Naive B cell (primary cell): ENCODE results near the gene TTC39C. TPM values are rescaled to one million over a fixed set of nuclear protein-coding genes. Genes with fewer than 3 reads are reported as not detected.

Experiments used
- ATAC-seq, 2 donors: fragments of 150-1000 bp; cut with Tn5 transposase; 2 replicates each; pipeline ENCODE4 v1.10.0; 2021; ENCODE audit warnings: low read depth in 2 of 2, mild to moderate bottlenecking in 2 of 2, moderate library complexity in 2 of 2
- DNase-seq: peaks from one replicate; pipeline ENCODE4 v3.0.0; 2022
- H3K27ac Mint-ChIP-seq, 6 donors: one replicate each; pipeline ENCODE4 v1.8.0; 2020 to 2022; ENCODE audit warnings: mild to moderate bottlenecking in 6 of 6, mixed read lengths in 6 of 6, moderate library complexity in 5 of 6, inconsistent platforms in 2 of 6
- H3K27me3 Mint-ChIP-seq, 3 donors: one replicate each; pipeline ENCODE4 v1.8.0; 2021 to 2022; ENCODE audit warnings: mixed read lengths in 3 of 3, mild to moderate bottlenecking in 1 of 3
- H3K36me3 Mint-ChIP-seq, 2 donors: one replicate each; pipeline ENCODE4 v1.8.0; 2020 to 2022; ENCODE audit warnings: mixed read lengths in 2 of 2, inconsistent platforms in 1 of 2, mild to moderate bottlenecking in 1 of 2
- H3K4me1 Mint-ChIP-seq, 3 donors: one replicate each; pipeline ENCODE4 v1.8.0; 2020 to 2022; ENCODE audit warnings: mixed read lengths in 3 of 3, inconsistent platforms in 1 of 3, mild to moderate bottlenecking in 1 of 3, moderate library complexity in 1 of 3
- H3K4me3 Mint-ChIP-seq, 8 donors: one replicate each; pipeline ENCODE4 v1.8.0; 2020 to 2022; ENCODE audit warnings: mild to moderate bottlenecking in 8 of 8, mixed read lengths in 8 of 8, moderate library complexity in 8 of 8, inconsistent platforms in 2 of 8
- H3K9me3 Mint-ChIP-seq, 7 donors: one replicate each; pipeline ENCODE4 v1.8.0; 2020 to 2022; ENCODE audit warnings: mixed read lengths in 7 of 7, mild to moderate bottlenecking in 5 of 7, inconsistent platforms in 2 of 7, moderate library complexity in 1 of 7
- polyA plus RNA-seq, 6 donors: library from polyadenylated mRNA; unstranded; fragments of 300-500 nt; fragmentation: Illumina TruSeq; gene quantifications; one replicate each; pipeline ENCODE4 v1.2.3, GENCODE V29; 2021; ENCODE audit warnings: low read depth in 6 of 6

Gene TTC39C
- polyA plus RNA-seq, 6 donors from 2014 or later = 20.4 to 34.5 (median 24.3) TPM

DNA sequence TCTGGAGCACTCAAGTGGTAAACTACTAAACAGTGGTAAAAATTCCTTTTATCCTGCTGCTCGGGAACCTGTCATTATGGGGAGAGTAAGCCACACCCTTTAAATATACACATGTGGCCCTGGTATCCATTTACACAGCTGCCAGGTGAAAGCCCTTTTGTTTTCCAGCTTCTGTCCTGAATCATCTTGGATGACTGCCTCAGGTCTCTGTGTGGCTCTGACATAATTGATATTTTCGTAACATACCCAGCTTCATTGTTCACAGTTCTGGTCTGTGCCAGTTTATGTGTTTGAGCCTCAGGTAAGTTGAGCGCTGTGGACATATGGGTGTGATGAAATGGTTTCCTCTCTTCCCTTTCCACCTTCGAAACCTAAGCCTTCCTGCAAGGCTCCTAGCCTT is 15.7 kb upstream of the TTC39C start:
- ATAC-seq (no peak), DNase-seq (no peak)
- H3K4me3 Mint-ChIP-seq = no peak overlapping the region
- H3K27me3 Mint-ChIP-seq = no peaks in the 10 kb centered on the region
- H3K27ac Mint-ChIP-seq = peak overlapping the region in 1 of 6 donors; percentile 70
- H3K4me1 Mint-ChIP-seq = peaks cover 3 to 21% (median 10%) of the 10 kb centered on the region in 3 donors
- H3K36me3 Mint-ChIP-seq = no peaks in the 10 kb centered on the region
- H3K9me3 Mint-ChIP-seq = no peaks in the 10 kb centered on the region

DNA sequence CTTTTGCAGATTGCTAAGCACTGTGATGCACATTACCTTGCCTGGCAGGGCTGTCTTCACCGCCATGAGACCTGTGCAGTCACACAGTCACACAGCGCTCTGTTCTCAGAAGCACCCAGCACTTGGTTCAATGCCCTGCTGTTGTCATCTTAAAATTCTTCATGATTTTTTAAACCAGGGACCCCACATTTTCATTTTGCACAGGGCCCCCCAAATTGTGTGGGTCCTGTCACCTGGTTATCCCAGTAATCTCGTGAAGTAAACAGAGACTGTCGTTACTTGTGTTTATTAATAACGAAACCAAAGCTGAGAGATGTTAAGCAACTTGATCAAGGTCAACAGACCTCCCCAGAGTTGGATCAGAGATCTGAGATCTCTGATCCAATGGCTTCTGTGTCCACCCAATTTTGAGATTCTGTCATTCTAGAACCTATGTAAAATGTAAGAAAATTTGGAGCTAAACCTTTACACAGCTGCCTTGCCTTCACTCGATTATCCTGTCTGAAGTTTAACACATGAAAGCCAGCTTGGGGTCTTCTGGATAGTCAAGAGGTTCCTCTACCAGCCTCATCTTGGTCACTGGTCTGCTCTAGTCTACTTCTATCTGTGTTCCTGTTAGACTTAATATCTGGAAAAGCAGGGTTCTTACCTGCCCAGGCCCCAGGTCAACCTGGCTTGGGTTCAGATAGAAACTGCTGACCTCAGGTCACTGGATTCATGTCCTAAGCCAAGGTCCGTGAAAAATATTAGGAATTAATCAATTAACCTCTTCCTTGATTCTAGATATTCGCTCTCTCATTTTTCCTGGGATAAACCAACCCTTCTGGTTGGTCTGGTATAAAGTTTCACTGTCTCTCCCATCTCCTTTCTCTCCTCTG is 13.7 kb upstream of the TTC39C start:
- Mint-ChIP-seq H3K27me3 (no peaks in the 10 kb centered on the region), H3K27ac (peak overlapping the region in 2 of 6 donors; percentile 61 to 86), H3K4me1 (peaks cover 7 to 21% (median 11%) of the 10 kb centered on the region in 3 donors), H3K36me3 (no peaks in the 10 kb centered on the region), H3K9me3 (no peaks in the 10 kb centered on the region), H3K4me3 (no peak overlapping the region)
- DNase-seq (no peak), ATAC-seq (no peak)

DNA sequence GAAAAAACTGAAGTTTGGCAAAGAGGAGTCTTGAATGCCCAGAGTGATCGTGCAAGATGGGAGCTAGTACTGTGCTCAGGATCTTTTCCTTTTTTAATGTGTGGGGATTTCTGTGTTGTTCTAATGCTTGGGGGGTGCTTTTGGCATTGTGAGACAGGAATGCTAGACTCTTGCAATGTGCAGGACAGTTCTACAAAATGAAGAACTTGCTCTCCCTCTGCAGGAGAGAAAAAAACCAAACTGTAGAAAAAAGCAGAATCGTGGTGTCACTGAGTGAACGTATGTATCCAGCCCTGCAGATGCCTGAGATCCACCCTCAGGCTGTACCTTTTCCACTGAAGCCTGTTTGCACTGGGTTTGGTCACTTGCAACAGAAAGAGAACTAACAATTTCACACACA is 12.1 kb upstream of the TTC39C start:
- Mint-ChIP-seq H3K27me3 (no peaks in the 10 kb centered on the region), H3K4me3 (no peak overlapping the region), H3K4me1 (peaks cover 7 to 26% (median 11%) of the 10 kb centered on the region in 3 donors), H3K9me3 (no peaks in the 10 kb centered on the region), H3K27ac (peak overlapping the region in 2 of 6 donors; percentile 5 to 70), H3K36me3 (no peaks in the 10 kb centered on the region)
- ATAC-seq (peak in 1 of 2 donors; percentile 28), DNase-seq (no peak)

DNA sequence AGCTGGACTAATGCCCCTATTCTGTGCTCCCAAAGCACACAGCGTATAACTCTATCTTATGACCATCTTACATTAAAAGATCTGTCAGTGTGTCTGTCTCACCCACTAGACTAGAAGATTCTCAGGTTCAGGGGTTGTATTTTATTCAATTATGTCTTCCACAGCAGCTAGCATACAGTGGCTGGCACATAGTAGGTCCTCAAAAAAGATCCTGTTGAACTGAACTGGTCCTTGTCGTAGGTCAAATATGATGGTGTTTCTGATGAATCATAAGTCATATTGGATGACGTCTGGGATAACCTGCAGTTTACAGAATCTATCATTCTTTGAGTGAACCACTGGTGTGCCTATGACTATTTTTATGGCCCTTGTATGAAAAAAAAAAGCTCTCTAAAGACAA is 11.3 kb upstream of the TTC39C start:
- DNase-seq (no peak), ATAC-seq (no peak)
- no peak overlapping the region for H3K27ac Mint-ChIP-seq
- H3K4me1 Mint-ChIP-seq = peaks cover 7 to 31% (median 11%) of the 10 kb centered on the region in 3 donors
- no peaks in the 10 kb centered on the region for H3K9me3 Mint-ChIP-seq
- H3K4me3 Mint-ChIP-seq = peak overlapping the region in 1 of 8 donors; percentile 26
- H3K27me3 Mint-ChIP-seq = no peaks in the 10 kb centered on the region
- no peaks in the 10 kb centered on the region for H3K36me3 Mint-ChIP-seq

DNA sequence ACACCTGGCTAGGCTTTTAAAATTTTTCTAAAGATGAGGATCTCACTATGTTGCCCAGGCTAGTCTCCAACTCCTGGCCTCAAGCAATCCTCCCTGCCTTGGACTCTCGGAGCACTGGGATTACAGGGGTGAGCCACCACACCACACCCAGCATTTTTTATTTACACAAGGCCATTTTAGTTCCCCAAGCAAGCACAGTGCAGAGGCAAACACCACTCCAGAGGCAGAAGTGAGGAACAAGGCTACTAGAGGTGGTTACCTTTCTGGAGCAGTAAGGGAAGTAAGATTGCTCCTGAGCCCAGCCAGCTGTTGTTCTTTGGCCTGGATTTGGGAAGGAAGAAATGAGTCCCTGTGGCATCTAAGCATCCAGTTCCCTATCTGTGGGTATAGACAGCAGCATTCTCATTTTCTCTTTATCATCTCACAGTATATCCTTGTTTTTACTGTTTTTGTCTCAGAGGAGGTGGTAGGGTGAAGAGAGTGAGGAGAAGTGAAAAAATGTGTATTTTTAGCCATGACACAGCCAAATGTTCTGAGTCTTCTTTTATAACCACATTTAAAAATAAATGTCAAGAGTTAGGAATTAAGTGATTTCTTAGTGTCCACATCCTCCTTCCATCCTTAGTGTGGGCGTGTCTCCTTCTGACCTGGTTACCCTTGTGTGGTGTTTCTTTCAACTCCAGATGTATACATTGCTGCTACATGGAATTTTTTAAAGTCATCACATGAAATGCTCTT is 10.5 kb upstream of the TTC39C start:
- no peak overlapping the region for H3K4me3 Mint-ChIP-seq
- H3K36me3 Mint-ChIP-seq = no peaks in the 10 kb centered on the region
- peaks cover 13 to 39% (median 19%) of the 10 kb centered on the region in 3 donors for H3K4me1 Mint-ChIP-seq
- no peak for ATAC-seq
- no peaks in the 10 kb centered on the region for H3K27me3 Mint-ChIP-seq
- H3K9me3 Mint-ChIP-seq = no peaks in the 10 kb centered on the region
- H3K27ac Mint-ChIP-seq = peak overlapping the region in 1 of 6 donors; percentile 41
- no peak for DNase-seq

DNA sequence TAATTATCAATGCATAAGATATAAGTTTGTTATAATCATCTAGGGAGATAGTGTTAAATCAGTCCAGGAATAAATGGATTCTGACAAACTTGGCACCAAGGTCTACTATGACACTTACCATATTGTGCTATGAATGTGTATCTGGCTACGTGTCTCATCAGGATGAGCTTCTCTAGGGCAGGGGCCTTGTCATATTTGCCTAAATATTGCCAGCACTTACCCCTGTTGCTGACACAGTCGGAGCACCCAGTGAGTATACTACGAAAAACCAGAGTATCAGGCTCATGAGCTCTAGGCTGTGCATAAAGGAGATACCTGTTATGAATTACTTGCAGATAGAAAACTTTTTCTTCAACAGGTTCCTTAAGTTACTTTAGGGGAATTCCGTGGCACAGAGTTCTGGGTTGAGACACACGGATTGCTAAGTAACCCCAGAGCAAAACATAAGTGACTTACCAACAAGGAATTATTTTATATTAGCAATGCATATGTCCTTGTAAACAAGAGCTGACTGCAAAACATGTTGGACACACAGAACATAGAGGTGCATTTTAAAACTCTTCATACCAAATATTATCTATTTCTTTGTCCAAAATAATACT is 7.7 kb upstream of the TTC39C start:
- ATAC-seq = no peak
- no peak for DNase-seq
- Mint-ChIP-seq H3K4me3 (no peak overlapping the region), H3K4me1 (peaks cover 38 to 60% (median 39%) of the 10 kb centered on the region in 3 donors), H3K36me3 (no peaks in the 10 kb centered on the region), H3K27ac (no peak overlapping the region), H3K27me3 (no peaks in the 10 kb centered on the region), H3K9me3 (no peaks in the 10 kb centered on the region)

DNA sequence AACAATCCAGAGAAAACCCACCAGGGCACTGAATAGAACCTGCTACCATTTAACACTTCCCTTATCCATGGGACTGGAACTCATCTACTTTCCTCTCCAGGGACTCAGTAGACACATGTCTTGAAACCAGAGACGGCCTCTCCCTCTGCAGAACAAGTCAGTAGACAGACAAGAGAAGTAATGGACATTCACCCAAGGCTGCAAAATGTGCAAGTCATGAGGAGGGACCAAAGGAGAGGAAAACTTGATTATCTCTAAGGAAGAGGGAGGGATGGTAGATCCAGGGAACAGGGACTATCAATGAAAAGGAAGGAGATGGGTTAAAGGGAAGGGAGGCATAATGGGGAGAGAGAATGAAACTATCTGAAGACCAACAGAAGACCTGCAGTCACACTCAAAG is 5.3 kb upstream of the TTC39C start:
- H3K4me1 Mint-ChIP-seq = peaks cover 46 to 59% (median 48%) of the 10 kb centered on the region in 3 donors
- peak overlapping the region; percentile 88 to 96 (median 92) for H3K27ac Mint-ChIP-seq
- ATAC-seq (no peak), DNase-seq (no peak)
- H3K4me3 Mint-ChIP-seq = peak overlapping the region; percentile 51 to 85 (median 70)
- no peaks in the 10 kb centered on the region for H3K9me3 Mint-ChIP-seq
- no peaks in the 10 kb centered on the region for H3K36me3 Mint-ChIP-seq
- H3K27me3 Mint-ChIP-seq = no peaks in the 10 kb centered on the region

DNA sequence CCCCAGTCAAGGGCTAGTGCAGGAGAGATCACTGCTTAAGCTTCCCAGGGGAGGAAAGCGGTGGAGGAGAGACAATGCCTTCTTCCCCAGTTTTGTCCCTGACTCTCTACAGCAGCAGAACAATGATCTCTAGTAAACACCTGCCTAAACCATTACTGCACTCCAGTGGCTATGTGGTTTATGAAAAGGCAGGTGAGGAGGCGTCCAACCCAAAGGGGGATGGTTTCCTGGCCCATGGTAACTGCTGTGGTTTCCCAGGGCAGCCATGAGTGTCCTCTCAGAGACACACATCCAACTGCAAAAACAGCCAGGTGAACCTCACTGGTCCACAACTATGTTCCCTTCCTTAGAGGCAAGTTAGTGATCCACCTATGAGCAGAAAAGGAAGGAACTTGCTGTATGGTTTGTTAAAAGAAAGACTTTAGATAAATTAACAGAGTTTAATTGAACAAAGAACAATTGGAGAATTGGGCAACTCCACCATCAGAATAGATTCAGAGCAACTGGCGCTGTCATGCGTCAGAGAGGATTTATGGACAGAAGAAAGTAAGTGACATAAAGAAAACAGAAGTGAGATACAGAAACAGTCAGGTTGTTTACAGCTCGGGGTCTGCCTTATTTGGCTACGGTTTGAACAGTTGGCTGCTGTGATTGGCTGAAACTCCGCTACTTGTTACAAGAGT is 4.8 kb upstream of the TTC39C start:
- peak overlapping the region; percentile 51 to 85 (median 70) for H3K4me3 Mint-ChIP-seq
- H3K36me3 Mint-ChIP-seq = no peaks in the 10 kb centered on the region
- H3K4me1 Mint-ChIP-seq = peaks cover 42 to 56% (median 45%) of the 10 kb centered on the region in 3 donors
- no peaks in the 10 kb centered on the region for H3K9me3 Mint-ChIP-seq
- H3K27me3 Mint-ChIP-seq = no peaks in the 10 kb centered on the region
- DNase-seq (peak; percentile 77), ATAC-seq (peak; percentile 68 to 70)
- H3K27ac Mint-ChIP-seq = peak overlapping the region; percentile 88 to 96 (median 92)

DNA sequence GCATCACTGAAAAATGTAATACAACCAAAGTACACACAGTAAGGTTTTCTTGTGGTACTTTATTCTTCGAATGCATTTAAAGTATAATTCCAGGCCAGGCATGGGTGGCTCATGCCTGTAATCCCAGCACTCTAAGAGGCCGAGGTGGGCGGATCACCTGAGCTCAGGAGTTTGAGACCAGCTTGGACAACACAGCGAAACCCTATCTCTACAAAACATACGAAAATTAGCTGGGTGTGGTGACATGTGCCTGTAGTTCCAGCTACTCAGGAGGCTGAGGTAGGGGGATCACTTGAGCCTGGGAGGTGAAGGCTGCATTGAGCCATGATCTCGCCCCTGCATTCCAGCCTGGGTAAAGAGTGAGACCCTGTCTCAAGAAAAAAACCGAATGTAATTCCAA is 3.9 kb upstream of the TTC39C start:
- H3K9me3 Mint-ChIP-seq = no peaks in the 10 kb centered on the region
- H3K27ac Mint-ChIP-seq = peak overlapping the region; percentile 75 to 97 (median 95)
- H3K36me3 Mint-ChIP-seq = no peaks in the 10 kb centered on the region
- peak overlapping the region in 6 of 8 donors; percentile 44 to 91 (median 74) for H3K4me3 Mint-ChIP-seq
- DNase-seq (no peak), ATAC-seq (no peak)
- no peaks in the 10 kb centered on the region for H3K27me3 Mint-ChIP-seq
- peaks cover 48 to 64% (median 50%) of the 10 kb centered on the region in 3 donors for H3K4me1 Mint-ChIP-seq

DNA sequence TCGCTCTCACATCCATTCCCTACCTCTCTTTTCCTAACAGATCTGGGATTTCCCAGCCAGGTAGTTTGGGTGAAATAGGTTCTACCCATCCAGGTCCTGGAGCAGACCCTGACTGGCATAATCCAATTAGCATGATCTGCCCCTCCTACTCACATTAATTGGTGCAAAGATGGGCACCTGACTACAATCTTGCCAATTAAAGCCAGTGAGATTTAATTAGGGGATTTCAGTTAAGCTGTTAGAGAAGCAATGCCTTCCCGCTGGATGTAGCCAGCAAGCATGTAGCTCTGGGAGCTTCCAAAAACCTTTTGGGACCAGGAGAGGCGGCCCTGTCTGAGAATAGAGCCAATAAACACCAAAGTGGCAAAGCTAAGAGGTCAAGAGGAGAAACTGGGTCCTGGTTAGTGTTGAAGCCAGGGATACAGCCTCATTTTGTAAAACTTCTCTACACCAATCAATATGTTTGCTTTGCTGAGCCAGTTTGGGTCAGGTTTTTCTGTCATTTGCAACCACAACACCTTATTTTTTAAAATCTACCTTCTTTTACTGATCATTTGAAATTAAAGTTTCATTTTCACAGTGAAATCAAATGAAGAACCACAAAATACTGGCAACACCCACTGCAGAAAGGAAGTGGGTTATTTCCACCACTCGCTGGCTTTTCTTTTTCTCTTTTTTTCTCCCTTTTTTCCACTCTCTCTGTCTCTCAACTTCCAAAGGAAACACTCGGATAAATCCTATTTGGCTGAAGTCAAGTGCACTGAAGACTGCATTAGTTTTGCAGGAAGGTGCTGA is 3.2 kb upstream of the TTC39C start:
- H3K4me1 Mint-ChIP-seq = peaks cover 55 to 70% (median 56%) of the 10 kb centered on the region in 3 donors
- no peaks in the 10 kb centered on the region for H3K9me3 Mint-ChIP-seq
- peak overlapping the region; percentile 75 to 97 (median 94) for H3K27ac Mint-ChIP-seq
- peak overlapping the region; percentile 70 to 91 (median 80) for H3K4me3 Mint-ChIP-seq
- H3K36me3 Mint-ChIP-seq = no peaks in the 10 kb centered on the region
- no peaks in the 10 kb centered on the region for H3K27me3 Mint-ChIP-seq
- DNase-seq = peak; percentile 35
- ATAC-seq = no peak

DNA sequence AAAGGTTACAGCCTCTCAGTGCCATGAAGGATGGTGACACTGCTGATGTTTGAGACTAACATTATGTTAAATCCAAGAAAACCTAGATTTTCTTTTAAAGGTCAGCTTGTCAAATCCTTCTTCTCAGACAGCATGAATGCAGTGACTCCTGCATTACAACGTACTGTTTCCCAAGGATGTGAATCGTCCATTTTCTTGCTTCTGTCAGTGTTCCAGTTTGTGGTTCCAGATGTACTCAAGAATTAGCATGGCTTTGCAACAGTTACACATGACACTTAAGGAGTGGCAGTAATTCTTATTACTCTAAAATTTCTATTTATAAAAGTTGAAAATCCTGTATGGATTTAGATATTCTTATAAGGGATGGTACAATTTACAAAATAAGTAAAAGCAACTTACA is 1.5 kb upstream of the TTC39C start:
- ATAC-seq (no peak), DNase-seq (no peak)
- peak overlapping the region in 6 of 8 donors; percentile 70 to 98 (median 90) for H3K4me3 Mint-ChIP-seq
- H3K27ac Mint-ChIP-seq = peak overlapping the region in 5 of 6 donors; percentile 40 to 95 (median 92)
- no peaks in the 10 kb centered on the region for H3K27me3 Mint-ChIP-seq
- peaks cover 68 to 79% (median 68%) of the 10 kb centered on the region in 3 donors for H3K4me1 Mint-ChIP-seq
- no peaks in the 10 kb centered on the region for H3K36me3 Mint-ChIP-seq
- H3K9me3 Mint-ChIP-seq = no peaks in the 10 kb centered on the region

DNA sequence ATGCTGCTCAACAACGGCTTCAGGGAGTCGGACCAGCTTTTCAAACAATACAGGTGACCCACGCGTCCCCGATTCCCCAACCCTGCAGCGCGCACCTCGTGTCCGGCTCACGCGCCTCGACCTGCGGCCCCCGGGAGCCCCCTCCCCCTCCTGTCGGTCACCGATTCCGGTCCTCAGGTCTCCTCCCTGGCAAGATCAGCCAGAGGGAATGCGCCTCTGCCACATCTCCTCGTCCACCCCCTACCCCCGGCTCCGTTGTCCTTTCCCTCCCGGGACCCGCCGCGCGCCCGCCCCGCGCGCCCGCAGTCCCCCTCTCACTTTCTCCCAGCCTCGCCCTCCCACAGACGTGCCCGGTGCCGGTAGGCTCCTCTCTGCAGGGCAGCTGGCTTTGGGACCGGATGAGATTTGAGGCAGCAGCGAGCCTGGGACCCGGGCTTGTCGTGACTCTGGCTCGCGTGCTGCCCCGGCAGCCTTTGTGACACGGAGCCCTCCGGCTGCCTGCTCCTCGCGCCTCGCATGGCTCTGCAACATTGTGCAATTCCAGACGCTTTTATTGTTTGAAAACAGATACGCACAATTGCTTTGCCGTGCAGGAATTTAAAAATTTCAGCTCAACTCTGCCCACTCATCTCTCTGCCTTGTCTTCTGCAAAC is 558 bp downstream of the TTC39C start:
- no peaks in the 10 kb centered on the region for H3K27me3 Mint-ChIP-seq
- peaks cover 68 to 80% (median 68%) of the 10 kb centered on the region in 3 donors for H3K4me1 Mint-ChIP-seq
- H3K4me3 Mint-ChIP-seq = peak overlapping the region; percentile 90 to 98 (median 94)
- H3K9me3 Mint-ChIP-seq = no peaks in the 10 kb centered on the region
- ATAC-seq = peak; percentile 7 to 16
- H3K27ac Mint-ChIP-seq = peak overlapping the region; percentile 36 to 90 (median 85)
- DNase-seq = peak; percentile 26
- H3K36me3 Mint-ChIP-seq = no peaks in the 10 kb centered on the region
